Fibroblast of skin of right biceps (primary cell): Measurements from ENCODE around the gene DNAJB8.

Experiments
- DNase-seq: peaks from one replicate; pipeline ENCODE4 v3.0.0-alpha.2; 2013

Gene DNAJB8

GRCh38 chr3:128482666-128483656, 16.3 kb upstream of the DNAJB8 start:
- peak; percentile 89 for DNase-seq

- DNase-seq = peak; percentile 49
Observed at GRCh38 chr3:128482175-128482574, 15.5 kb upstream of the DNAJB8 start.

- DNase-seq = peak; percentile 40
Observed at GRCh38 chr3:128481438-128481942, 14.8 kb upstream of the DNAJB8 start.

- no peak for DNase-seq
Observed at GRCh38 chr3:128480717-128481437, 14.2 kb upstream of the DNAJB8 start.

GRCh38 chr3:128480278-128480677, 13.6 kb upstream of the DNAJB8 start:
- no peak for DNase-seq

- DNase-seq = no peak
Observed at GRCh38 chr3:128479558-128480086, 12.9 kb upstream of the DNAJB8 start.

- no peak for DNase-seq
Observed at GRCh38 chr3:128478576-128479506, 12.2 kb upstream of the DNAJB8 start.

GRCh38 chr3:128476659-128477058, 10.0 kb upstream of the DNAJB8 start:
- no peak for DNase-seq

GRCh38 chr3:128475355-128475754, 8.7 kb upstream of the DNAJB8 start:
- DNase-seq = no peak

GRCh38 chr3:128473737-128474136, 7.0 kb upstream of the DNAJB8 start:
- DNase-seq = no peak

- no peak for DNase-seq
Observed at GRCh38 chr3:128473180-128473519, 6.5 kb upstream of the DNAJB8 start.

- no peak for DNase-seq
Observed at GRCh38 chr3:128472449-128473179, 5.9 kb upstream of the DNAJB8 start.

GRCh38 chr3:128471720-128472119, 5.0 kb upstream of the DNAJB8 start:
- no peak for DNase-seq

GRCh38 chr3:128471110-128471509, 4.4 kb upstream of the DNAJB8 start:
- DNase-seq = no peak

GRCh38 chr3:128470134-128470899, 3.6 kb upstream of the DNAJB8 start:
- DNase-seq = no peak

GRCh38 chr3:128469556-128469955, 2.9 kb upstream of the DNAJB8 start:
- DNase-seq = no peak

GRCh38 chr3:128468791-128469527, 2.3 kb upstream of the DNAJB8 start:
- DNase-seq = no peak

- DNase-seq = no peak
Observed at GRCh38 chr3:128468285-128468790, 1.6 kb upstream of the DNAJB8 start.

GRCh38 chr3:128464702-128465101, 2.0 kb downstream of the DNAJB8 start:
- no peak for DNase-seq

GRCh38 chr3:128464188-128464587, 2.5 kb downstream of the DNAJB8 start:
- no peak for DNase-seq
